Adrenal gland (tissue), 12 donors: ENCODE data around the gene PLEKHH1. TPM values are rescaled to one million over a fixed set of nuclear protein-coding genes. Genes with fewer than 3 reads are reported as not detected.

Experiments used
- DNase-seq, 7 donors: peaks; one replicate each; pipeline ENCODE4 v3.0.0-alpha.2; 2019 to 2020
- H3K27ac ChIP-seq, 5 donors: fragments of 200-600 bp; sonication (generic) in 4 of 5; 1 replicate in 3 of 5; 2 replicates in 2 of 5; pipeline versions ENCODE4 v1.5.1 to v1.8.0; 2016 to 2020; ENCODE audit warnings: mild to moderate bottlenecking in 1 of 5
- H3K27me3 ChIP-seq: fragments of 200-600 bp; 2 replicates; pipeline ENCODE4 v1.8.0; 2021
- H3K36me3 ChIP-seq, 2 donors: fragments of 200-600 bp; replicated peaks in 1 of 2; 1 replicate in 1 of 2; 2 replicates in 1 of 2; pipeline versions ENCODE4 v1.5.1 to v1.8.0; 2018 to 2022
- H3K4me1 ChIP-seq, 2 donors: fragments of 200-600 bp; replicated peaks in 1 of 2; 1 replicate in 1 of 2; 2 replicates in 1 of 2; pipeline versions ENCODE4 v1.5.1 to v1.8.0; 2018 to 2021
- H3K4me3 ChIP-seq, 4 donors: fragments of 200-600 bp; sonication (generic) in 3 of 4; one replicate each; pipeline ENCODE4 v1.5.1; 2016 to 2018
- H3K9me3 ChIP-seq, 3 donors: fragments of 200-600 bp; sonication (generic) in 1 of 3; replicated peaks in 1 of 3; 1 replicate in 2 of 3; 2 replicates in 1 of 3; pipeline versions ENCODE4 v1.5.1 to v1.8.0; 2016 to 2021
- CTCF ChIP-seq, 6 experiments: fragments of 450-650 bp in 4 of 6; fragments of 200-600 bp in 2 of 6; sonication (generic) in 1 of 6; IDR thresholded peaks; 1 replicate in 5 of 6; 2 replicates in 1 of 6; pipeline versions ENCODE4 v1.5.1 to v1.8.0; 2016 to 2021; ENCODE audit warnings: antibody characterized with exemption in 6 of 6, mild to moderate bottlenecking in 2 of 6, moderate library complexity in 1 of 6
- POLR2A ChIP-seq, 2 donors: fragments of 450-650 bp; IDR thresholded peaks; one replicate each; pipeline ENCODE4 v1.6.1; 2017; ENCODE audit warnings: antibody characterized with exemption in 2 of 2, mild to moderate bottlenecking in 2 of 2, moderate library complexity in 1 of 2
- WGBS, 4 donors: extraction: QIAGEN DNeasy Blood & Tissue Kit in 2 of 4; methylation state at CpG; one replicate each; pipeline versions ENCODE4 v1.1.5 to v1.1.7; 2013 to 2017; 5-methylcytosine and 5-hydroxymethylcytosine counted together
- intact Hi-C, 2 donors: fragments of 100-400 bp; cut with DNase I; formaldehyde crosslinking; loops; one replicate each; pipeline versions ENCODE4 v1.14.1 to v1.15.0; 2022 to 2023
- polyA plus RNA-seq, 3 donors: library from polyadenylated mRNA; stranded (reverse); fragments of 200-250 nt in 2 of 3; fragments of 350-450 nt in 1 of 3; fragmentation: Illumina TruSeq in 1 of 3; extraction: RNeasy Lipid Tissue Mini Kit (QIAGEN cat#74804) in 1 of 3; gene quantifications; one replicate each; pipeline ENCODE4 v1.2.3, GENCODE V29; 2013 to 2014
- total RNA-seq, 9 donors: library from RNA; depleted of rRNA in 4 of 9; stranded (reverse); fragments of >200 nt in 4 of 9; fragments of 120-200 nt in 1 of 9; fragmentation: NEBNext Ultra II Directional in 1 of 9; extraction: Animal tissue kit (Norgen Biotek cat#: 25700) in 1 of 9; gene quantifications; one replicate each; pipeline versions ENCODE4 v1.1.0 to v1.2.4, GENCODE V29; 2013 to 2023
- donor health status: healthy with polysubstance abuse.
- donor health status: Bipolar disorder and iron deficiency.
- donor health status: DM: yes; HTN: yes; CAD: no.
- donor health status: DM: no; HTN: no; CAD: no.
- donor health status: DM: no; HTN: no; CAD: no.
- donor health status: DM: yes; HTN: yes; CAD: no.

Gene PLEKHH1
- total and polyA plus RNA-seq, 12 donors, result 8.3 to 50.4 (median 20.2) TPM

DNA sequence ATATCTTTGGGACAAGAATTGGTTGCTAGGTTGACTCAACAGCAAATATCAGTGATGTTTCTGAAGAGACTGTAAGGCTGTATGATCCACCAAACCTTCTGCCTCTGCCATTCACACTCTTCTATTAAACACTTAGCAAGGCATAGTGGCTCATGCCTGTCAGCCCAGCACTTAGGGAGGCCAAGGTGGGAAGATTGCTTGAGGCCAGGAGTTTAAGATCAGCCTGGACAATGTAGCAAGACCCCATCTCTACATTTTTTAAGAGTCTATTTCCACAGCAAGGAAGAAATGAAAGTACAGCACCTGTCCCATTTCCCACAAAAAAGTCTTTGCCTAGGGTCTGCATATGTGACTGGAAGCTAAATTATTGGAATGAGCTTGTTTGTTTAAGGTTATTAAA lies 94.4 kb downstream of the PLEKHH1 start:
- Histone ChIP-seq H3K4me1 (peaks cover 8 to 12% of the 10 kb centered on the region in 2 donors), H3K27ac (no peak overlapping the region), H3K9me3 (no peaks in the 10 kb centered on the region), H3K36me3 (no peaks in the 10 kb centered on the region), H3K27me3 (no peaks in the 10 kb centered on the region), H3K4me3 (no peak overlapping the region)
- intact Hi-C loops, result no loop called here
- DNase-seq, result no peak
- TF ChIP-seq CTCF (IDR thresholded peaks at IDR 0.05) (no peak), POLR2A (IDR thresholded peaks at IDR 0.05) (no peak)

GRCh38 chr14:67630186-67630585 lies 97.1 kb downstream of the PLEKHH1 start:
- Histone ChIP-seq H3K9me3 (no peaks in the 10 kb centered on the region), H3K27ac (no peak overlapping the region), H3K27me3 (no peaks in the 10 kb centered on the region), H3K4me1 (no peaks in the 10 kb centered on the region), H3K4me3 (no peak overlapping the region), H3K36me3 (no peaks in the 10 kb centered on the region)
- 92 to 96% (median 94%) methylated on average over 4 of the region's 4 CpGs for WGBS, 4 donors
- no peak for DNase-seq
- intact Hi-C loops, result no loop called here
- TF ChIP-seq CTCF (IDR thresholded peaks at IDR 0.05) (no peak), POLR2A (IDR thresholded peaks at IDR 0.05) (no peak)

- TF ChIP-seq POLR2A (IDR thresholded peaks at IDR 0.05), result no peak
- no peak for TF ChIP-seq CTCF (IDR thresholded peaks at IDR 0.05)
- 78 to 80% (median 79%) methylated on average over 5 of the region's 5 CpGs for WGBS, 4 donors
- no peaks in the 10 kb centered on the region for H3K36me3 ChIP-seq
- intact Hi-C loops, result no loop called here
- no peaks in the 10 kb centered on the region for H3K4me1 ChIP-seq
- no peaks in the 10 kb centered on the region for H3K9me3 ChIP-seq
- no peaks in the 10 kb centered on the region for H3K27me3 ChIP-seq
- H3K27ac ChIP-seq, result no peak overlapping the region
- DNase-seq, result no peak
- H3K4me3 ChIP-seq, result no peak overlapping the region
Observed at GRCh38 chr14:67630938-67631337, 97.8 kb downstream of the PLEKHH1 start.

- intact Hi-C loops, result no loop called here
- Histone ChIP-seq H3K4me3 (no peak overlapping the region), H3K27me3 (no peaks in the 10 kb centered on the region), H3K27ac (no peak overlapping the region), H3K36me3 (no peaks in the 10 kb centered on the region), H3K4me1 (no peaks in the 10 kb centered on the region), H3K9me3 (no peaks in the 10 kb centered on the region)
- no peak for DNase-seq
- 90 to 94% (median 93%) methylated on average over 5 of the region's 5 CpGs for WGBS, 4 donors
- TF ChIP-seq POLR2A (IDR thresholded peaks at IDR 0.05) (no peak), CTCF (IDR thresholded peaks at IDR 0.05) (no peak)
Observed at GRCh38 chr14:67633451-67634147, 100.5 kb downstream of the PLEKHH1 start.
